Measurements from ENCODE around the gene TBPL1.

- TF ChIP-seq CTCF (IDR thresholded peaks at IDR 0.05) = no peak
- TF ChIP-seq FOSL2 (IDR thresholded peaks at IDR 0.05) = no peak
- no peak for TF ChIP-seq FOSL2 (CRISPR knock-in tag; IDR thresholded peaks at IDR 0.05)
- TF ChIP-seq ZC3H11A (IDR thresholded peaks at IDR 0.05) = no peak
- TF ChIP-seq KDM5A (IDR thresholded peaks at IDR 0.05) = no peak
- no peak for TF ChIP-seq POLR2A (IDR thresholded peaks at IDR 0.05; ENCODE audit: low read length)
- TF ChIP-seq RAD21 (conservative IDR thresholded peaks at IDR 0.05 in 1 of 2, IDR thresholded peaks at IDR 0.05 in 1 of 2) = no peak
- no peak for TF ChIP-seq SMC3 (IDR thresholded peaks at IDR 0.05)
- no peak for TF ChIP-seq MAFK (IDR thresholded peaks at IDR 0.05; ENCODE audit: partially characterized antibody)
- no peak for TF ChIP-seq CEBPB (IDR thresholded peaks at IDR 0.05)
- no peak for TF ChIP-seq HDAC2 (IDR thresholded peaks at IDR 0.05)
- TF ChIP-seq KDM1A (IDR thresholded peaks at IDR 0.05; ENCODE audit: low read depth) = no peak
Observed at GRCh38 chr6:134004714-134005113, 51.7 kb downstream of the TBPL1 start.
